Metanephros (tissue), 1 donor: ENCODE data around the gene PPP1R3F. TPM values are rescaled to one million over a fixed set of nuclear protein-coding genes. Genes with fewer than 3 reads are reported as not detected.

Experiments
- total RNA-seq: library from RNA; depleted of rRNA; stranded (reverse); fragments of >200 nt; gene quantifications from one replicate; pipeline ENCODE4 v1.2.3, GENCODE V29; 2014

The PPP1R3F gene
- total RNA-seq = 8.3 TPM

GRCh38 chrX:49269767-49270248, at the start of gene PPP1R3F:
TSS of gene PPP1R3F (plus strand) at chrX:49269793. CDS start at chrX:49269870, 77 bp downstream.

GRCh38 chrX:49233176-49233575, 36.4 kb upstream of the PPP1R3F start, which contains the start of gene CACNA1F:
TSS of gene CACNA1F (minus strand) at chrX:49233340. CDS start at chrX:49233309, 31 bp downstream.

GRCh38 chrX:49264460-49264859, 5.1 kb upstream of the PPP1R3F start, which contains the start of gene FOXP3:
TSS of gene FOXP3 (minus strand) at chrX:49264710. CDS start at chrX:49258505, 6,205 bp downstream.

GRCh38 chrX:49303346-49303745, 33.8 kb downstream of the PPP1R3F start, which contains the start of gene GAGE10:
TSS of gene GAGE10 (plus strand) at chrX:49303646. CDS start at chrX:49304860, 1,214 bp downstream.

GRCh38 chrX:49321737-49322136, 52.1 kb downstream of the PPP1R3F start, which contains the start of gene GAGE12J:
TSS of gene GAGE12J (plus strand) at chrX:49322037. CDS start at chrX:49323194, 1,157 bp downstream.

GRCh38 chrX:49331282-49331681, 61.7 kb downstream of the PPP1R3F start, which contains the start of gene GAGE13:
TSS of gene GAGE13 (plus strand) at chrX:49331582. CDS start at chrX:49332738, 1,156 bp downstream.

Other genes starting within 250 kb of the PPP1R3F start
- 27.9 TPM for gene TFE3, start 226.4 kb upstream of the PPP1R3F start, total RNA-seq
- 6.4 TPM for gene CCDC120, start 210.8 kb upstream of the PPP1R3F start, total RNA-seq
- gene PRAF2, start 195.8 kb upstream of the PPP1R3F start, total RNA-seq = 8.1 TPM
- gene WDR45, start 189.9 kb upstream of the PPP1R3F start, total RNA-seq = 44.8 TPM
- 24.2 TPM for gene GPKOW, start 146.1 kb upstream of the PPP1R3F start, total RNA-seq
- 9.5 TPM for gene MAGIX, start 107.0 kb upstream of the PPP1R3F start, total RNA-seq
- gene PLP2, start 97.9 kb upstream of the PPP1R3F start, total RNA-seq = 24.3 TPM
- 8.0 TPM for gene PRICKLE3, start 83.4 kb upstream of the PPP1R3F start, total RNA-seq
- gene SYP, start 69.6 kb upstream of the PPP1R3F start, total RNA-seq = 2.3 TPM
- gene CACNA1F, start 36.5 kb upstream of the PPP1R3F start, total RNA-seq = 0.41 TPM
- gene CCDC22, start 34.3 kb upstream of the PPP1R3F start, total RNA-seq = 21.0 TPM
- gene FOXP3, start 5.1 kb upstream of the PPP1R3F start, total RNA-seq = 0.23 TPM
- gene GAGE10, start 33.9 kb downstream of the PPP1R3F start, total RNA-seq = not detected
- not detected for gene GAGE12J, start 52.2 kb downstream of the PPP1R3F start, total RNA-seq
- not detected for gene GAGE13, start 61.8 kb downstream of the PPP1R3F start, total RNA-seq